Spleen (tissue), 11 donors: Measurements from ENCODE around the gene CES3. TPM values are rescaled to one million over a fixed set of nuclear protein-coding genes. Genes with fewer than 3 reads are reported as not detected.

ENCODE experiments used
- DNase-seq: peaks from one replicate; pipeline ENCODE4 v3.0.0-alpha.2; 2020
- H3K27ac ChIP-seq, 8 donors: fragments of 200-600 bp; sonication (generic) in 7 of 8; 1 replicate in 4 of 8; 2 replicates in 4 of 8; pipeline versions ENCODE4 v1.5.0 to v1.8.0; 2016 to 2021; ENCODE audit warnings: inconsistent platforms in 4 of 8, mild to moderate bottlenecking in 4 of 8, moderate library complexity in 1 of 8
- H3K27me3 ChIP-seq, 7 donors: fragments of 200-600 bp; sonication (generic) in 6 of 7; replicated peaks in 1 of 7; 1 replicate in 4 of 7; 2 replicates in 3 of 7; pipeline versions ENCODE4 v1.5.0 to v1.8.0; 2016 to 2021; ENCODE audit warnings: inconsistent platforms in 3 of 7, mild to moderate bottlenecking in 1 of 7
- H3K36me3 ChIP-seq, 6 donors: fragments of 200-600 bp; sonication (generic) in 5 of 6; 1 replicate in 4 of 6; 2 replicates in 2 of 6; pipeline versions ENCODE4 v1.5.0 to v1.8.0; 2016 to 2021; ENCODE audit warnings: inconsistent platforms in 2 of 6
- H3K4me1 ChIP-seq, 6 donors: fragments of 200-600 bp; sonication (generic) in 5 of 6; 1 replicate in 3 of 6; 2 replicates in 3 of 6; pipeline versions ENCODE4 v1.5.0 to v1.8.0; 2016 to 2021; ENCODE audit warnings: inconsistent platforms in 3 of 6
- H3K4me3 ChIP-seq, 8 donors: fragments of 200-600 bp; sonication (generic) in 7 of 8; 1 replicate in 4 of 8; 2 replicates in 4 of 8; pipeline versions ENCODE4 v1.5.0 to v1.8.0; 2016 to 2021; ENCODE audit warnings: inconsistent platforms in 4 of 8, mild to moderate bottlenecking in 4 of 8, moderate library complexity in 2 of 8
- H3K9me3 ChIP-seq, 8 donors: fragments of 200-600 bp; sonication (generic) in 7 of 8; 1 replicate in 4 of 8; 2 replicates in 4 of 8; pipeline versions ENCODE4 v1.5.0 to v1.8.0; 2016 to 2021; ENCODE audit warnings: inconsistent platforms in 4 of 8
- POLR2A ChIP-seq, 3 donors: fragments of 450-650 bp; IDR thresholded peaks; one replicate each; pipeline ENCODE4 v1.5.1; 2017; ENCODE audit warnings: antibody characterized with exemption in 3 of 3, mild to moderate bottlenecking in 1 of 3
- POLR2AphosphoS5 ChIP-seq, 3 donors: sonication (generic); formaldehyde crosslinking; IDR thresholded peaks; one replicate each; pipeline ENCODE4 v1.5.1; 2017; ENCODE audit warnings: antibody characterized with exemption in 3 of 3
- WGBS, 5 donors: extraction: QIAGEN DNeasy Blood & Tissue Kit in 3 of 5; methylation state at CpG; one replicate each; pipeline versions ENCODE4 v1.1.5 to v1.1.7; 2013 to 2018; 5-methylcytosine and 5-hydroxymethylcytosine counted together
- intact Hi-C: fragments of 100-400 bp; cut with DNase I; formaldehyde crosslinking; loops from one replicate; pipeline ENCODE4 v1.15.0; 2023; ENCODE audit warnings: low total_unique reads
- polyA plus RNA-seq, 3 donors: library from polyadenylated mRNA; stranded (reverse); fragments of 200-250 nt; gene quantifications; one replicate each; pipeline ENCODE4 v1.2.1, GENCODE V29; 2013
- total RNA-seq, 7 donors: library from RNA; depleted of rRNA in 3 of 7; stranded (reverse); fragments of >200 nt in 3 of 7; fragmentation: NEBNext Ultra II Directional in 4 of 7; extraction: Animal tissue kit (Norgen Biotek cat#: 25700) in 4 of 7; gene quantifications; one replicate each; pipeline versions ENCODE4 v1.1.0 to v1.2.1, GENCODE V29; 2016 to 2021
- TF ChIP-seq, protein P1 (sequence below), 11 experiments: fragments of 200-600 bp in 7 of 11; fragments of 450-650 bp in 4 of 11; sonication (generic) in 4 of 11; IDR thresholded peaks in 8 of 11; conservative IDR thresholded peaks in 3 of 11; 1 replicate in 7 of 11; 2 replicates in 4 of 11; pipeline versions ENCODE4 v1.4.0 to v1.8.0; 2016 to 2021; ENCODE audit warnings: antibody characterized with exemption in 11 of 11, inconsistent platforms in 4 of 11, mild to moderate bottlenecking in 1 of 11
- donor health status: healthy with polysubstance abuse.
- donor health status: DM: no; HTN: no; CAD: no; lungs with moderate emphysema.
- donor health status: DM: no; HTN: no; CAD: no.
- donor health status: Bipolar disorder and iron deficiency.
- donor health status: healthy.
- donor health status: DM: no; HTN: no; CAD: no.
- donor health status: DM: yes; HTN: yes; CAD: no.

The CES3 gene
- total and polyA plus RNA-seq, 10 donors: 0.23 to 1.3 (median 0.34) TPM; not detected in 1

DNA sequence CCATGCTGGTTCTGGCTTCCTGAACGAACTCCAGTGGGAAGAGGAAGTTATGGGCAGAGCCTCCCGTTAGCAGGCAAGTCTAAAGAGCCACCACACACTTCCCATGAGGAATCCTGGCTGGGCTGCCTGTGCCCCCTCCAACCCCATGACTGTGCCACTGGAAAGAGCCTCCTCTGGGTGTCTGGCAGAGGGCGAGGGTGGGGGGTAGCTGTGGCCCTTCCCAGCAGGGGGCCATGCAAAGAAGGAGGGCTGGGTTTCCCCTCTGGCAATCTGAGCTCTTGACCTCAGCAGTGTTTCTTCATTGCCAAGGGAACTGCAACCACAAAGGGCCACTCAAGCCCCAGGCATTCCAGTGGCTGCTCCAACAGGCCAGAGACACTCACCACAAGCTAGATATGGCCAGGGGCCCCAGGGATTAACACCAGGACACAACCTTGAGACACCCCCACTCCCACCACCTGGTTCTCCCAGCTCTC is 34.1 kb upstream of the CES3 start:
- intact Hi-C loops: no loop called here
- no peak overlapping the region for H3K4me3 ChIP-seq
- no peak for DNase-seq
- WGBS, 5 donors: 26 to 65% (median 45%) methylated on average over 3 of the region's 3 CpGs
- peaks cover 0 to 48% (median 27%) of the 10 kb centered on the region in 7 donors for H3K27me3 ChIP-seq
- no peak for TF ChIP-seq POLR2A (IDR thresholded peaks at IDR 0.05)
- H3K27ac ChIP-seq: peak overlapping the region in 1 of 8 donors; percentile 11
- H3K4me1 ChIP-seq: peaks cover 5 to 43% (median 19%) of the 10 kb centered on the region in 6 donors
- H3K36me3 ChIP-seq: peaks cover 0 to 21% (median 5%) of the 10 kb centered on the region in 6 donors
- H3K9me3 ChIP-seq: no peaks in the 10 kb centered on the region

DNA sequence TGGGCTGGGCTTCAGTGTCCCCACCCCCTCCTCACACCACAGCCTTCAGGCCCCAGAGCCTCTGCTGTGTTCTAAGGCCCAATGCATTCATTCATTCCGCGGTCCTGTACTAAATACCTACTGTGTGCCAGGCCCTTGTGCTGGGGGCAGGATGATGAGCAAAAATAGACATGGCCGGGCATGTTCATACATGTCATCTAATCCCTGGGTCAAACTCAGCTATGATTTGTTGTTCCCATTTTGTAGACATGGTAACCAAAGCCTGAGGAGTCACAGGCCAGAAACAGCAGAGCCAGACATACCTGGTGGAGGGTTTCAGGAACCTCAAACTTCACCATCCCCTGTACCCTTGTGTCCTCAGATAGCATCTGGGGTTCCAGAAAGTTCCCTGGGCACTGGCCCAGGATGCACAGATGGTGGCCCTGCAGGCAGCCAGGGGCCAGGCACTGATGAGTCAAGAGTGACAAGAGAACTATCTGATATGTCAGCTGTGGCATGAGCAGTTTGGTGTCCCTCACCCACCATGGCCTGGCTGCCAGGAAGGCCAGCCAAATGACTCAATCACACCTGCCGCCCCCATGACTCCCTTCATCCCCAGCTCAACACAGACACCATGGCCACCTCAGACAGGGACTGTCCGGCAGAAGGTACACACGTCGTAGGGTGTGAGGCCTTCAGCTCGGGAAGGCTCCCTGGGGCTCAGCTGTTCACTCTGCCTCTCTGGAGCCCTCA is 33.0 kb upstream of the CES3 start:
- no peaks in the 10 kb centered on the region for H3K9me3 ChIP-seq
- 87 to 96% (median 93%) methylated on average over 8 of the region's 8 CpGs for whole genome bisulfite sequencing, 5 donors
- H3K27ac ChIP-seq: no peak overlapping the region
- H3K27me3 ChIP-seq: peaks cover 0 to 37% (median 27%) of the 10 kb centered on the region in 7 donors
- TF ChIP-seq POLR2AphosphoS5 (IDR thresholded peaks at IDR 0.05): peak in 1 of 3 donors; percentile 7
- TF ChIP-seq POLR2A (IDR thresholded peaks at IDR 0.05): no peak
- TF ChIP-seq, protein P1, sequence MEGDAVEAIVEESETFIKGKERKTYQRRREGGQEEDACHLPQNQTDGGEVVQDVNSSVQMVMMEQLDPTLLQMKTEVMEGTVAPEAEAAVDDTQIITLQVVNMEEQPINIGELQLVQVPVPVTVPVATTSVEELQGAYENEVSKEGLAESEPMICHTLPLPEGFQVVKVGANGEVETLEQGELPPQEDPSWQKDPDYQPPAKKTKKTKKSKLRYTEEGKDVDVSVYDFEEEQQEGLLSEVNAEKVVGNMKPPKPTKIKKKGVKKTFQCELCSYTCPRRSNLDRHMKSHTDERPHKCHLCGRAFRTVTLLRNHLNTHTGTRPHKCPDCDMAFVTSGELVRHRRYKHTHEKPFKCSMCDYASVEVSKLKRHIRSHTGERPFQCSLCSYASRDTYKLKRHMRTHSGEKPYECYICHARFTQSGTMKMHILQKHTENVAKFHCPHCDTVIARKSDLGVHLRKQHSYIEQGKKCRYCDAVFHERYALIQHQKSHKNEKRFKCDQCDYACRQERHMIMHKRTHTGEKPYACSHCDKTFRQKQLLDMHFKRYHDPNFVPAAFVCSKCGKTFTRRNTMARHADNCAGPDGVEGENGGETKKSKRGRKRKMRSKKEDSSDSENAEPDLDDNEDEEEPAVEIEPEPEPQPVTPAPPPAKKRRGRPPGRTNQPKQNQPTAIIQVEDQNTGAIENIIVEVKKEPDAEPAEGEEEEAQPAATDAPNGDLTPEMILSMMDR (IDR thresholded peaks at IDR 0.05 in 8 of 11, conservative IDR thresholded peaks at IDR 0.05 in 3 of 11): no peak
- peaks cover 14 to 54% (median 30%) of the 10 kb centered on the region in 6 donors for H3K4me1 ChIP-seq
- DNase-seq: no peak
- intact Hi-C loops: no loop called here
- H3K36me3 ChIP-seq: peaks cover 0 to 30% (median 11%) of the 10 kb centered on the region in 6 donors
- no peak overlapping the region for H3K4me3 ChIP-seq

- H3K4me1 ChIP-seq: peaks cover 19 to 61% (median 36%) of the 10 kb centered on the region in 6 donors
- H3K27me3 ChIP-seq: peaks cover 0 to 30% (median 23%) of the 10 kb centered on the region in 7 donors
- no peak overlapping the region for H3K4me3 ChIP-seq
- H3K27ac ChIP-seq: no peak overlapping the region
- TF ChIP-seq POLR2AphosphoS5 (IDR thresholded peaks at IDR 0.05) (no peak), POLR2A (IDR thresholded peaks at IDR 0.05) (no peak)
- TF ChIP-seq, protein P1 (IDR thresholded peaks at IDR 0.05 in 8 of 11, conservative IDR thresholded peaks at IDR 0.05 in 3 of 11): peak in 2 of 11 experiments; percentile 9 to 13
- no peaks in the 10 kb centered on the region for H3K9me3 ChIP-seq
- 81 to 85% (median 83%) methylated on average over 10 of the region's 10 CpGs for WGBS, 5 donors
- H3K36me3 ChIP-seq: peaks cover 0 to 30% (median 11%) of the 10 kb centered on the region in 6 donors
- intact Hi-C loops: no loop called here
- no peak for DNase-seq
These were observed 32.2 kb upstream of the CES3 start for GRCh38 chr16:66928702-66929388.

- Histone ChIP-seq H3K27ac (no peak overlapping the region), H3K9me3 (no peaks in the 10 kb centered on the region), H3K27me3 (peaks cover 0 to 16% (median 10%) of the 10 kb centered on the region in 7 donors), H3K4me3 (no peak overlapping the region), H3K36me3 (peaks cover 0 to 30% (median 11%) of the 10 kb centered on the region in 6 donors), H3K4me1 (peaks cover 16 to 54% (median 30%) of the 10 kb centered on the region in 6 donors)
- 54 to 100% (median 66%) methylated on average over 1 to 4 of the region's 4 CpGs for WGBS, 5 donors
- DNase-seq: no peak
- intact Hi-C loops: no loop called here
- TF ChIP-seq POLR2A (IDR thresholded peaks at IDR 0.05) (no peak), POLR2AphosphoS5 (IDR thresholded peaks at IDR 0.05) (peak in 1 of 3 donors; percentile 33)
- TF ChIP-seq, protein P1 (IDR thresholded peaks at IDR 0.05 in 8 of 11, conservative IDR thresholded peaks at IDR 0.05 in 3 of 11): no peak
These were observed 30.9 kb upstream of the CES3 start for GRCh38 chr16:66930189-66930588.
